CD4-positive, alpha-beta T cell treated with Interferon alpha-2 for 1 hour (primary cell): ENCODE data around the gene NME2.
"Not testable (repeated sequence)": the region's sequence is repeated elsewhere in the genome, so short reads cannot be mapped to it uniquely, and the experiment has no call there.

Source experiments
- DNase-seq, 2 donors: peaks; one replicate each; pipeline ENCODE4 v3.0.0-alpha.2; 2020 to 2022

Gene NME2

GRCh38 chr17:51166198-51166986 is at the start of gene NME2:
NME2 (plus strand) TSS chr17:51166411; CDS start chr17:51166831, 420 bp downstream.
- peak; percentile 56 to 71 for DNase-seq

GRCh38 chr17:51118330-51119195 is 47.6 kb upstream of the NME2 start:
- DNase-seq = no peak

GRCh38 chr17:51119415-51120356 is 46.5 kb upstream of the NME2 start:
- peak; percentile 3 to 53 for DNase-seq

- DNase-seq = peak; percentile 22 to 59
Observed at GRCh38 chr17:51120357-51120738, 45.9 kb upstream of the NME2 start.

- peak; percentile 89 to 94 for DNase-seq
Observed at GRCh38 chr17:51120739-51121619, 45.2 kb upstream of the NME2 start, which contains the start of gene SPAG9. SPAG9 (minus strand) TSS chr17:51120868; CDS start chr17:51120656, 212 bp downstream.

GRCh38 chr17:51121620-51122472 is 44.4 kb upstream of the NME2 start:
- peak; percentile 74 to 83 for DNase-seq

GRCh38 chr17:51122473-51123115 is 43.6 kb upstream of the NME2 start:
- not testable (repeated sequence) for DNase-seq

GRCh38 chr17:51124640-51125503 is 41.3 kb upstream of the NME2 start:
- no peak for DNase-seq

GRCh38 chr17:51128076-51128475 is 38.1 kb upstream of the NME2 start:
- peak; percentile 31 to 51 for DNase-seq

GRCh38 chr17:51132964-51133319 is 33.3 kb upstream of the NME2 start:
- no peak for DNase-seq

- DNase-seq = no peak
Observed at GRCh38 chr17:51133365-51133764, 32.8 kb upstream of the NME2 start.

- DNase-seq = no peak
Observed at GRCh38 chr17:51135956-51136355, 30.3 kb upstream of the NME2 start.

- no peak for DNase-seq
Observed at GRCh38 chr17:51142597-51142996, 23.6 kb upstream of the NME2 start.

GRCh38 chr17:51144266-51145022 is 21.8 kb upstream of the NME2 start:
- no peak for DNase-seq

GRCh38 chr17:51147650-51148049 is 18.6 kb upstream of the NME2 start:
- no peak for DNase-seq

- no peak for DNase-seq
Observed at GRCh38 chr17:51149163-51149562, 17.0 kb upstream of the NME2 start.

GRCh38 chr17:51150932-51151331 is 15.3 kb upstream of the NME2 start:
- no peak for DNase-seq

GRCh38 chr17:51152766-51153209 is 13.4 kb upstream of the NME2 start:
- no peak for DNase-seq
